GM21515 (cell line): ENCODE data around the gene VPS37D.
"Not testable (repeated sequence)": the region's sequence is repeated elsewhere in the genome, so short reads cannot be mapped to it uniquely, and the experiment has no call there.

Experiments
- ATAC-seq: cut with Tn5 transposase; IDR thresholded peaks from one replicate; pipeline ENCODE4 v1.9.1; 2021; ENCODE audit not compliant: unreplicated experiment

The VPS37D gene

DNA sequence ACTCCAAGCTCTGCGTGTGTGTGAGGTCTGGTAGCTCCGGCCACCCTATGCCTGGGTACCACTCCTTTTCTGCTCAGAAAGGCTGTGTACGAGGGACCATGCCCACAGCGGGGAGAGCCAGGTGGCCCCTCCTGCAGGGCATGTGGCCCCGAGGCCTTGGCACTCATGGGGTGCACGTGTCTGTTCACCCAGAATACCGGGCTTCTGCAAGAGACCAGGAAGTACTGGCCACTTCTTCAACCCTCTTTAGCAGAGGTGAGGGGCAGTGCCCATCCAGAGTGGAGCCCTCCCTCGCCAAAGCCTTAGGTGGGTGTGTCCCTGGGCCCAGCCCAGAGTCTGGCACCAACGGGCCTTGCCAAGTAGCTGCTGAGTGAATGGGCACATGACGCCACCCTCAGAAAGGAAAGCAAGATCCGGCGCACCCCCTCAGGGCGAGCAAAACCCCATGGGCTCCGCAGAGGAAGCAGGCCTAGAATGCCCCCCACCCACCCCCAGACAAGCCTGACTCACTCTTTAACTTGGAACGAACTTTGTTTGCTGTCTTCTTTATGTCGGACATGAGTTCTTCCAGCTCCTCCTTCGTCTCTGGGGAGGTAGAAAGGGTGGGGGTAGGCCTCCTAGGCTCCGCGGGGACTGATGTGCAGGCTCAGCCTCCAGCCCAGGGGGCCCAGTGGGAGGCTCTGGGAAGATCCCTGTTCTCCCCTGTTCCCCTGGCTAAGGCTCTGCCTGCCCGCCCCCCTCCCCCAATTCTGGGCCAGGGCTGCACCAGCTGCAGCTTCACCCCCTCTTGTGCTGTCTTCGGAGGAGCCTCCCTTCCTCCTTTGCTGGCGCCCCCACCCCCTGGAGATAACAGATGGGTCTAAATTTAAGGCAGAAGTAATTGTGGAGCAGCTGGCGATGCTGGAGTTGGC, 37.3 kb downstream of the VPS37D start:
- ATAC-seq = no peak

GRCh38 chr7:73705551-73705920, 37.9 kb downstream of the VPS37D start:
- ATAC-seq = no peak

GRCh38 chr7:73706126-73707044, 38.8 kb downstream of the VPS37D start:
- ATAC-seq = no peak

DNA sequence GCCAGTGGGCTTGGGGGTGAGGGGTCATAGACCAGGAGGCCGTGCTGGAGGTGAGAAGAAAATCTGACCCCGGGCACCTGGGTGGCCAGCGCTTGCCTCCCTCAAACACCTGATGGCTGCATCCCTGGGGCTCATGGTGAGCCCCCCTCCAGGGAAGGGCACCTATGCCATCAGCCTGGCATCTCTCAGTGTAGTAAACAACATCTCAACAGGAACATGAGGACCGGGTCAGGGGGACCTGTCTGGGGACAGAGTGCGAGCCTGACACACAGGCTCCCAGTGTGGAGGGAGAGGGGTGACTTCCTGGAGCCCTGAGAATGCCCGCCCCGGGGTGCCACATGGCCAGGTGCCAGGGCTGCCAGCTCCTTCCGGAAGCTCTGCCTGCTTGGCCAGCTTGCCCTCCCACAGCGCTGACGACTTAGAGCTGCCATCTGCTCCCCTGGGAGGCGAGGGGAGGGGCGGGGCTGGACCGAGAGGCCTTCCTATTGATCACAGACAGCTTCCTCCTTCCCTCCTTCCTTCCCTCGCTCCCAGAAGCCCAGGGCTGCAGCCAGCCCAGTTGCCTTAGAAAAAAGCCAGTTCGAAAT, 39.5 kb downstream of the VPS37D start:
- ATAC-seq = no peak

DNA sequence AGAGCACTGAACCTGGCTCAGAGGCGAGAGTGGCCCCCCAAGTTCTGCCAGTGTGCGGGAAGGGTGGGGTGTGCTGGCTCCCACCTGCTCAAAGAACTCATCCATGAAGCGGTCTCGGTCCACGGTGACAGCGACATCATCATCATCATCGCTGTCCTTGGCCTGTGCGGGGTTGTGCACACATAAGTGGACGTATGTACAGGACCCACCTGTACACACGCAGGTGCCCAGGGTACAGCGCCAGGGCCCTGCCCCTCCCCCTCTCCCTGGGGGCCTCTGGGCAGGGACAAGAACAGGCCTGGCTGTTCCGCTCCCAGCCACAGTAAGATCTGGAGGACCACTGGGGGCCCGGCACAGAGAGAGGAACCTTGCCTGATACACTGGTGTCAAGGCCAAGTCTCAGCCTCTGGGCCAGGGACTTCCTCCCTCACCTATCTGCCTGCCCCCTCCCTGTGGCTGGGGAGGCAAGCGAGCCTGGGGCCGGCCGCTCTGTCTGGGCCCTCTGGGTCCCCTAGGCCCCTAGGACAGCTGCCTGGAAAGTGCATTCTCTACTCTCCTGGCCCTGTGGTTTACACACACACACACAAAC, 41.4 kb downstream of the VPS37D start:
- ATAC-seq = no peak

GRCh38 chr7:73712773-73713172, 45.1 kb downstream of the VPS37D start:
- ATAC-seq = no peak

DNA sequence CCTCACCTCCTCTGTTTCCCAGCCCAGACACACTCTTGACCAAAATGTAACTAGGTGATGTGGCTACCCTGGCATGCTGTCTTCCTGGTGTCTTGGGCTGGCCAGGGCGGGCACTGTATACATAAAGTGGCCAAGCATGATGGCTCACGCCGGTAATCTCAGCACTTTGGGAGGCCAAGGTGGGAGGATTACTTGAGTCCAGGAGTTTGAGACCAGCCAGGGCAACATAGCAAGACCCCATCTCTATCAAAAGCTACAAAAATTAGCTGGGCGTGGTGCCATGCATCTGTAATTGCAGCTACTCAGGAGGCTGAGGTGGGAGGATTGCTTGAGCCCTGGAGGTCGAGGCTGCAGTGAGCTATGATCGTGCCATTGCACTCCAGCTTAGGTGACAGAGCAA, 45.7 kb downstream of the VPS37D start:
- ATAC-seq = not testable (repeated sequence)

DNA sequence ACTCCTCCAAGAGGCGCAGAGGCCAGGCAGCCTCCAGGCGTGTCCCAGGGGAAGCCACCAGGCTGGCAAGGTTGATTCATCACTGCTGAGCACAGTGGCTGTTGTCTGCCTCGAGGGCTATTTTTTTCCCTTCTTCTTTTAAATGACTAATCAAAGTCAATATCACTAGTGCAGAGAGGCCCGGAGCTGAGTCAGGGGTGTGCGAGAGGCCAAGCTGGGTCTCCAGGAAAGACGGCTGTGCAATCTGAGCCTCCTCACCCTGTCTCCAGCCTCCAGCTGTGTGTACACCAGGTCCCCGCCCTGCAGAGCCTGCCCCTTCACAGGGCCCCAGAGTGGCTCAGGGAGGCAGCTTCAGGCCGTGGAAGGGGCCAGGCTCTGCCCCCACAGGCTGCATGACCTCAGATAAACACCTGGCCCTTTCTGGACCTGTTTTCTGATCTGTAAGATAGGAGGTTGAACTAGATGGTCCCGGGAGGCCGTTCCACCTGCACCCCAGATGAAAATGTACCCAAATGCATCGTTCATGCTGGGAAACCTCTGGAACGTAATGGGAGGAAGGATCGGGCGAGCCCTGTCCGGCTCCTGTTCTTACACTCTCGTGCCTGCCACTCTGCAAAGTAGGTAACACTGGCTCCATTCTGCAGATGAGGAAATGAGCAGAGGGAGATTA, 48.2 kb downstream of the VPS37D start:
- ATAC-seq = no peak

GRCh38 chr7:73716318-73716890, 48.8 kb downstream of the VPS37D start:
- ATAC-seq = no peak

GRCh38 chr7:73717025-73717807, 49.6 kb downstream of the VPS37D start:
- no peak for ATAC-seq

DNA sequence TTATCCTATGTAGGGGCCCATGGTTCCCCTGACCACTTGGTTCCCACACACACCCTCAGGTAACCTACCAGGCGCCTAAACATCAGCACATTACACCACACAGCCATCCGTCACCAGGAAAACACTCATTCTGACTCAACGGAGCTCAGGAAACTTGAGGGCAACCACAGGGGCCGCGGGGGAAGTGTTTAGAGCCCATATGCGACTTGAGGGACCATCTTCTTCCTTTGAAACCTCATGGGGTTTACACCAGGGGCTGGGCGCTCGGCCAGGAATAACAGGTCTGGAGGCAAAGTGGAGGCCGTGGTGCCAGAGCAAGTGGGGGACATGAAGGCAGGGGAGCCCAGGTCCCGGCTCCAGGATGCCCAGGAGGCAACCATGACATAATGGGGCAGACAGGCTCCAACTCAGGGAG, 50.4 kb downstream of the VPS37D start:
- no peak for ATAC-seq

DNA sequence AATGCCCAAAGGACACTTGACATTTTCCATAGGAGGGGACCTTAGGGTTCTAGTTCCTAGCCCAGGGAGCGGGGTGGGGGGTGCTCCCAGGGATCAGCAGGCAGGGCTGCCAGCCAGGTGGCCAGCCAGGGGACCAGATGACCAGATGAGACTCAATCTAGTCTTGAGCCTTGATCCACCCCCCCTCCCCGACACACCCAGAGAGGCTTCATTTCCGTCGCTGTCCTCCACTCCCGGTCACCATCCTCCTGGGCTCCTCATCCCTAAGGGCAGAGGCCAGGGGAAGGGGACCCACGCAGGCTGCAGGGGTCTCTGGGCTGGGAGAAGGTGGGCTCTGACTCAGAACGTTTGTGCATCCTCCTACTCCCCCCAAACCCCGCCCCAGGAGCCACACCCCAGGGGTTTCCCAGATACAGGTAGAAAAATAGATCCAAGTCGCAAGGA, 50.8 kb downstream of the VPS37D start:
- no peak for ATAC-seq

- peak; percentile 63 for ATAC-seq
Observed at GRCh38 chr7:73718905-73719805, 51.5 kb downstream of the VPS37D start, which contains the start of gene STX1A. STX1A (minus strand) TSS chr7:73719669; CDS start chr7:73719631, 38 bp downstream.

GRCh38 chr7:73719806-73720169, 52.2 kb downstream of the VPS37D start:
- ATAC-seq = no peak

DNA sequence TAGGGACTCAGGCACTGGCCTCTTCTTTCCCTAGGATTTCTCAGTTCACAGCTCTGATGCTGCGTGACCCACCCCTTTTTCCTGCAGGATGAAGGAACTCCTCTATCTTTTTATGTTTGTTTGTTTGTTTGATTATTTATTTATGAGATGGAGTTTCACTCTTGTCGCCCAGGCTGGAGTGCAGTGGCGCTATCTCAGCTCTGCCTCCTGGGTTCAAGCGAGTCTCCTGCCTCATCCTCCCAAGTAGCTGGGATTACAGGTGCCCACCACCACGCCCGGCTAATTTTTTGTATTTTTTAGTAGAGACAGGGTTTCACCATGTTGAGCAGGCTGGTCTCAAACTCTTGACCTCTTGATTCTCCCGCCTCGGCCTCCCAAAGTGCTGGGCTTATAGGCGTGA, 52.8 kb downstream of the VPS37D start:
- ATAC-seq = not testable (repeated sequence)

DNA sequence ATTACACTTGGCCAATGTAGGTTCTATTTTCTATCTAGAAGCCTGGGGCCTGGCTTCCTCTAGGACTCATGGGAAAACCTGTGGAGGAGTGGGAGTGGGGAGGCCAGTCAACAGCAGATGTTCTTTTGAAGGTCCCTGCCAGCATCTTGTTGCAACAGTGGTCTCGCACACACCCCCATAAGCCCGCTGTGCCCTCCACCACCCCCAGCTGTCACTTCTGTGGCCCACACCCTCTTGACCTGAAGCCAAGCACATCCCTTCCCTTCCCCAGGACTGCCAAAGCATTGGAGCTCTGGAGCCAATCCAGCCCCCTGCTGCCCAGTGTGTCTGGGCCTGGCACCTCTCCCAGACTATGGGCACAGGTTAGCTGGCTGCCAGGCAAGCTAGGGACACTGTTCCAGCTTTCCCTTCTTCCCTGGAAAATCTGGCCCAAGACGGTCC, 53.8 kb downstream of the VPS37D start:
- ATAC-seq = no peak
